HG03571 (cell line): ENCODE results near the gene UQCRQ.

Experiments used
- ATAC-seq: cut with Tn5 transposase; IDR thresholded peaks from one replicate; pipeline ENCODE4 v1.9.1; 2021; ENCODE audit not compliant: unreplicated experiment

Gene UQCRQ

GRCh38 chr5:132901730-132902129 lies 35.3 kb downstream of the UQCRQ start:
- no peak for ATAC-seq

- no peak for ATAC-seq
Measured at GRCh38 chr5:132905938-132906337, 39.5 kb downstream of the UQCRQ start.

GRCh38 chr5:132907161-132907560 lies 40.7 kb downstream of the UQCRQ start:
- no peak for ATAC-seq

- no peak for ATAC-seq
Measured at GRCh38 chr5:132909702-132910101, 43.3 kb downstream of the UQCRQ start.

GRCh38 chr5:132915681-132916080 lies 49.2 kb downstream of the UQCRQ start:
- no peak for ATAC-seq

- no peak for ATAC-seq
Measured at GRCh38 chr5:132916086-132916485, 49.6 kb downstream of the UQCRQ start.
